H1 (cell line): Measurements from ENCODE around the gene HKDC1. TPM values are rescaled to one million over a fixed set of nuclear protein-coding genes. Genes with fewer than 3 reads are reported as not detected.
A peak's percentile ranks its signal among the peaks of the same experiment; 100 is the strongest.

Experiments used
- CTCF ChIA-PET: fragments of 300-600 bp; sonication (Branson Sonifier 250); formaldehyde crosslinking; loops from one replicate; lab custom pipeline; 2021; ENCODE audit not compliant: partially characterized antibody; lab: Charles Lee
- POLR2A ChIA-PET: fragments of 300-600 bp; sonication (Branson Sonifier 250); formaldehyde crosslinking; loops from one replicate; lab custom pipeline; 2021; ENCODE audit warnings: inconsistent platforms; ENCODE audit not compliant: partially characterized antibody; lab: Charles Lee
- DNase-seq, 2 experiments: peaks; one replicate each; pipeline versions ENCODE4 v3.0.0 to v3.0.0-alpha.2; 2010 to 2022; ENCODE audit warnings: low spot score in 2 of 2, low read depth in 1 of 2, mixed read lengths in 1 of 2
- FAIRE-seq: peaks from 2 replicates; lab custom pipeline; 2011; peaks lifted over from hg19 to GRCh38; lab: Jason Lieb, UNC
- H2AFZ ChIP-seq: 2 replicates; pipeline ENCODE4 v1.8.1; 2012; ENCODE audit warnings: low read length, inconsistent platforms
- H2AK5ac ChIP-seq: 2 replicates; pipeline ENCODE4 v1.6.1; 2013; ENCODE audit warnings: low read depth, low read length
- H2BK120ac ChIP-seq: replicated peaks from 2 replicates; pipeline ENCODE3; 2013; ENCODE audit warnings: low read depth, low read length, inconsistent platforms
- H2BK12ac ChIP-seq: 2 replicates; pipeline ENCODE4 v1.6.1; 2013; ENCODE audit warnings: low read depth, low read length
- H2BK15ac ChIP-seq: 2 replicates; pipeline ENCODE4 v1.6.1; 2013; ENCODE audit warnings: low read length
- H2BK20ac ChIP-seq: 2 replicates; pipeline ENCODE4 v1.6.1; 2013; ENCODE audit warnings: low read length
- H2BK5ac ChIP-seq: 2 replicates; pipeline ENCODE4 v1.6.1; 2013; ENCODE audit warnings: low read depth, low read length
- H3K14ac ChIP-seq: 2 replicates; pipeline ENCODE4 v1.6.1; 2013; ENCODE audit warnings: inconsistent platforms; ENCODE audit not compliant: insufficient read length
- H3K18ac ChIP-seq: 2 replicates; pipeline ENCODE4 v1.6.1; 2013; ENCODE audit warnings: low read length; ENCODE audit errors: extremely low read depth
- H3K23ac ChIP-seq: 2 replicates; pipeline ENCODE4 v1.6.1; 2013; ENCODE audit warnings: inconsistent platforms; ENCODE audit not compliant: insufficient read length
- H3K23me2 ChIP-seq: 2 replicates; pipeline ENCODE4 v1.6.1; 2013; ENCODE audit warnings: low read depth, low read length
- H3K27ac ChIP-seq: 2 replicates; pipeline ENCODE4 v1.6.1; 2011; ENCODE audit warnings: low read depth, low read length, inconsistent platforms
- H3K27me3 ChIP-seq, 4 experiments: replicated peaks in 1 of 4; 1 replicate in 1 of 4; 2 replicates in 3 of 4; pipeline versions ENCODE4 v1.6.1 to v1.8.1; 2011 to 2013; ENCODE audit warnings: low read length in 3 of 4, mild to moderate bottlenecking in 3 of 4, inconsistent platforms in 2 of 4, mixed read lengths in 2 of 4, moderate library complexity in 1 of 4; ENCODE audit not compliant: control insufficient read depth in 3 of 4, insufficient read depth in 3 of 4; ENCODE audit errors: extremely low read depth in 1 of 4
- H3K36me3 ChIP-seq, 4 experiments: 2 replicates each; pipeline versions ENCODE4 v1.6.1 to v1.8.1; 2011 to 2013; ENCODE audit warnings: mild to moderate bottlenecking in 4 of 4, low read length in 3 of 4, moderate library complexity in 2 of 4, control low read depth in 1 of 4, inconsistent platforms in 1 of 4; ENCODE audit not compliant: insufficient read depth in 4 of 4, control insufficient read depth in 2 of 4
- H3K4ac ChIP-seq: replicated peaks from 2 replicates; pipeline ENCODE3; 2013; ENCODE audit warnings: low read length, low read depth, mixed read lengths, inconsistent platforms; ENCODE audit not compliant: insufficient read length
- H3K4me1 ChIP-seq, 4 experiments: replicated peaks in 1 of 4; 1 replicate in 1 of 4; 2 replicates in 3 of 4; pipeline versions ENCODE4 v1.6.1 to v1.8.1; 2011 to 2013; ENCODE audit warnings: low read length in 3 of 4, inconsistent platforms in 2 of 4, mixed read lengths in 1 of 4; ENCODE audit not compliant: insufficient read depth in 4 of 4, control insufficient read depth in 3 of 4
- H3K4me2 ChIP-seq, 2 experiments: 2 replicates each; pipeline versions ENCODE4 v1.6.1 to v1.8.1; 2011 to 2013; ENCODE audit warnings: low read depth in 2 of 2, low read length in 2 of 2, control low read depth in 1 of 2, inconsistent platforms in 1 of 2, mild to moderate bottlenecking in 1 of 2; ENCODE audit not compliant: insufficient read depth in 1 of 2
- H3K4me3 ChIP-seq, 4 experiments: fragments of 200-600, 300-600 bp in 1 of 4; sonication (generic), shearing (Covaris generic), sonication (Bioruptor Twin) in 1 of 4; 2 replicates each; pipeline versions ENCODE4 v1.5.1 to v1.8.1; 2011 to 2016; ENCODE audit warnings: low read length in 4 of 4, low read depth in 3 of 4, control low read depth in 2 of 4, inconsistent platforms in 2 of 4, mild to moderate bottlenecking in 2 of 4, mixed read lengths in 1 of 4, moderate library complexity in 1 of 4; ENCODE audit not compliant: insufficient read depth in 2 of 4; ENCODE audit errors: extremely low read depth in 1 of 4
- H3K56ac ChIP-seq: replicated peaks from 2 replicates; pipeline ENCODE3; 2013; ENCODE audit warnings: low read depth, mild to moderate bottlenecking, mixed read lengths, low read length, inconsistent platforms; ENCODE audit not compliant: insufficient read length
- H3K79me1 ChIP-seq: 2 replicates; pipeline ENCODE4 v1.6.1; 2013; ENCODE audit warnings: low read depth, low read length, control low read depth
- H3K79me2 ChIP-seq, 2 experiments: 2 replicates each; pipeline versions ENCODE4 v1.6.1 to v1.8.1; 2012 to 2013; ENCODE audit warnings: low read length in 2 of 2, mild to moderate bottlenecking in 2 of 2, inconsistent platforms in 1 of 2; ENCODE audit not compliant: insufficient read depth in 2 of 2, control insufficient read depth in 1 of 2
- H3K9ac ChIP-seq, 4 experiments: replicated peaks in 1 of 4; 1 replicate in 1 of 4; 2 replicates in 3 of 4; pipeline versions ENCODE4 v1.6.1 to v1.8.1; 2011 to 2013; ENCODE audit warnings: low read depth in 3 of 4, low read length in 3 of 4, control low read depth in 2 of 4, mild to moderate bottlenecking in 2 of 4, moderate library complexity in 2 of 4, inconsistent platforms in 1 of 4; ENCODE audit errors: extremely low read depth in 1 of 4
- H3K9me3 ChIP-seq, 2 experiments: 2 replicates each; pipeline versions ENCODE4 v1.6.1 to v1.8.1; 2012 to 2013; ENCODE audit warnings: mild to moderate bottlenecking in 2 of 2, moderate library complexity in 2 of 2, control low read depth in 1 of 2, inconsistent platforms in 1 of 2, low read depth in 1 of 2, low read length in 1 of 2, mixed read lengths in 1 of 2; ENCODE audit not compliant: insufficient read depth in 2 of 2
- H4K20me1 ChIP-seq, 2 experiments: replicated peaks in 1 of 2; 2 replicates each; pipeline versions ENCODE3 to v1.8.1; 2011 to 2013; ENCODE audit warnings: inconsistent platforms in 2 of 2, low read length in 2 of 2, mild to moderate bottlenecking in 1 of 2; ENCODE audit not compliant: insufficient read depth in 2 of 2, control insufficient read depth in 1 of 2
- H4K5ac ChIP-seq: 2 replicates; pipeline ENCODE4 v1.6.1; 2013; ENCODE audit warnings: low read length, low read depth, mixed read lengths, inconsistent platforms; ENCODE audit not compliant: insufficient read length
- H4K8ac ChIP-seq: 2 replicates; pipeline ENCODE4 v1.8.0; 2013; ENCODE audit warnings: mild to moderate bottlenecking, moderate library complexity, low read length, inconsistent platforms; ENCODE audit not compliant: insufficient read depth; ENCODE audit errors: extremely low read depth
- H4K91ac ChIP-seq: replicated peaks from 2 replicates; pipeline ENCODE3; 2013; ENCODE audit warnings: low read length, mixed read lengths, inconsistent platforms; ENCODE audit not compliant: insufficient read length
- BCL11A ChIP-seq, 2 experiments: IDR thresholded peaks; one replicate each; pipeline ENCODE4 v1.6.1; 2011; ENCODE audit warnings: low read depth in 2 of 2, low read length in 2 of 2, mild to moderate bottlenecking in 2 of 2
- EGR1 ChIP-seq: IDR thresholded peaks from 2 replicates; pipeline ENCODE4 v1.6.1; 2011; ENCODE audit warnings: low read depth, low read length, borderline replicate concordance
- EZH2 ChIP-seq: fragments of 200-600 bp; sonication (generic); IDR thresholded peaks from 2 replicates; pipeline ENCODE4 v1.7.1; 2012; ENCODE audit warnings: low read depth, mild to moderate bottlenecking, moderate library complexity, low read length, inconsistent platforms; ENCODE audit not compliant: severe bottlenecking
- JUN ChIP-seq: IDR thresholded peaks from 2 replicates; pipeline ENCODE4 v1.6.1; 2011; ENCODE audit warnings: low read depth, mild to moderate bottlenecking, improper control_type of control experiment, low read length
- NANOG ChIP-seq: IDR thresholded peaks from 2 replicates; pipeline ENCODE4 v1.6.1; 2011; ENCODE audit warnings: low read length, low read depth, mild to moderate bottlenecking, inconsistent platforms; ENCODE audit not compliant: insufficient read depth, poor library complexity, severe bottlenecking
- PHF8 ChIP-seq: fragments of 200-600 bp; sonication (generic); conservative IDR thresholded peaks from 2 replicates; pipeline ENCODE4 v1.7.1; 2012; ENCODE audit warnings: low read depth, mild to moderate bottlenecking, inconsistent platforms, low read length, moderate library complexity
- RBBP5 ChIP-seq: IDR thresholded peaks from 2 replicates; pipeline ENCODE4 v1.7.1; 2012; ENCODE audit warnings: low read depth, mild to moderate bottlenecking, inconsistent platforms, low read length, moderate library complexity, borderline replicate concordance
- SP4 ChIP-seq: IDR thresholded peaks from 2 replicates; pipeline ENCODE4 v1.6.1; 2012; ENCODE audit warnings: low read length, inconsistent platforms
- TEAD4 ChIP-seq: IDR thresholded peaks from 2 replicates; pipeline ENCODE4 v1.6.1; 2012; ENCODE audit warnings: low read depth, low read length, inconsistent platforms, mixed read lengths
- WGBS, 2 experiments: shearing (Covaris generic) in 1 of 2; methylation state at CpG; one replicate each; pipeline versions ENCODE4 v1.1.6 to v1.1.7; 2013 to 2015; ENCODE audit warnings: low lambda C conversion rate in 2 of 2, mixed read lengths in 2 of 2, inconsistent platforms in 1 of 2, low coverage in 1 of 2, missing lambda C conversion rate in 1 of 2; ENCODE audit not compliant: insufficient replicate concordance in 2 of 2, insufficient coverage in 1 of 2, insufficient read length in 1 of 2; ENCODE audit errors: extremely low coverage in 1 of 2, missing lambda C conversion rate in 1 of 2; 5-methylcytosine and 5-hydroxymethylcytosine counted together
- polyA plus RNA-seq, 7 experiments: library from polyadenylated mRNA; depleted of rRNA in 3 of 7; stranded (reverse) in 5 of 7; unstranded in 2 of 7; fragments of >200 nt in 5 of 7; fragments of 200-250 nt in 2 of 7; gene quantifications; 1 replicate in 5 of 7; 2 replicates in 1 of 7; 4 replicates in 1 of 7; pipeline versions ENCODE4 v1.2.1 to v1.2.3, GENCODE V29; 2011 to 2013; ENCODE audit warnings: missing spikeins in 2 of 7, mixed read lengths in 2 of 7
- total RNA-seq: library from RNA; stranded (reverse); fragmentation: NEBNext Ultra II Directional; extraction: Animal tissue kit (Norgen Biotek cat#: 25700); gene quantifications from 2 replicates; pipeline ENCODE4 v1.2.1, GENCODE V29; 2021

The HKDC1 gene
- total and polyA plus RNA-seq, 2 of the 8 experiments (the other 6 are each of a cell fraction or from before 2014, with no cell fraction given): 0.12 to 0.78 TPM

GRCh38 chr10:69269761-69270160, 49.6 kb downstream of the HKDC1 start:
- DNase-seq: no peak

More at GRCh38 chr10:69269761-69270160, 49.6 kb downstream of the HKDC1 start:
- no peak overlapping the region for H4K5ac ChIP-seq
- no peak for FAIRE-seq
- no peak overlapping the region for H4K8ac ChIP-seq
- TF ChIP-seq EGR1 (no peak), EZH2 (no peak), JUN (no peak), TEAD4 (no peak), PHF8 (no peak), SP4 (no peak), RBBP5 (no peak), NANOG (no peak), BCL11A (IDR thresholded peaks at IDR 0.05; ENCODE audit: low read depth in 2 of 2, low read length in 2 of 2) (no peak)
- no peaks in the 10 kb centered on the region for H3K79me2 ChIP-seq
- H3K23ac ChIP-seq: no peak overlapping the region
- H3K36me3 ChIP-seq: no peaks in the 10 kb centered on the region
- H3K23me2 ChIP-seq: no peaks in the 10 kb centered on the region
- no peak overlapping the region for H3K27ac ChIP-seq
- no peak overlapping the region for H2BK12ac ChIP-seq
- POLR2A ChIA-PET: no interaction called here
- no peak overlapping the region for H3K4ac ChIP-seq
- H3K4me2 ChIP-seq: no peak overlapping the region
- CTCF ChIA-PET: interaction anchor here (1.1 to 1.6 kb wide), 2 partner anchors 10 to 47 kb away, joined by 3 to 4 read pairs; no protein-coding TSS in a partner anchor
- H2BK15ac ChIP-seq: no peak overlapping the region
- no peaks in the 10 kb centered on the region for H3K27me3 ChIP-seq
- no peak overlapping the region for H3K14ac ChIP-seq
- H3K9me3 ChIP-seq: no peaks in the 10 kb centered on the region
- no peak overlapping the region for H2BK120ac ChIP-seq
- H4K20me1 ChIP-seq: no peaks in the 10 kb centered on the region
- H3K4me3 ChIP-seq: no peak overlapping the region
- H3K56ac ChIP-seq: no peak overlapping the region
- H3K79me1 ChIP-seq: no peaks in the 10 kb centered on the region
- no peaks in the 10 kb centered on the region for H3K4me1 ChIP-seq
- no peak overlapping the region for H2BK20ac ChIP-seq
- peak overlapping the region; percentile 51; the same call in 1 of the 2 replicates for H2AFZ ChIP-seq
- H3K9ac ChIP-seq: no peak overlapping the region
- 83% methylated on average over 2 of the region's 2 CpGs; no CpG with 5 or more reads in 1 of the 2 experiments for WGBS, 2 experiments
- no peak overlapping the region for H3K18ac ChIP-seq
- no peak overlapping the region for H2AK5ac ChIP-seq
- no peak overlapping the region for H4K91ac ChIP-seq
- no peak overlapping the region for H2BK5ac ChIP-seq
